GM23248 (cell line): ENCODE results near the gene TSPAN6. TPM values are rescaled to one million over a fixed set of nuclear protein-coding genes. Genes with fewer than 3 reads are reported as not detected.

Experiments used
- DNase-seq: peaks from one replicate; pipeline ENCODE4 v3.0.0-alpha.2; 2015
- H2AFZ ChIP-seq: fragments of 200-600 bp; sonication (generic); 2 replicates; pipeline ENCODE4 v1.6.1; 2016; ENCODE audit warnings: antibody characterized with exemption
- H3F3A ChIP-seq: fragments of 200-600 bp; sonication (generic); 2 replicates; pipeline ENCODE4 v1.6.1; 2016; ENCODE audit warnings: mild to moderate bottlenecking, antibody characterized with exemption, mixed run types; ENCODE audit not compliant: insufficient read depth
- H3K27ac ChIP-seq: fragments of 200-600 bp; sonication (generic); 2 replicates; pipeline ENCODE4 v1.5.1; 2016; ENCODE audit warnings: mild to moderate bottlenecking
- H3K27me3 ChIP-seq: fragments of 200-600 bp; sonication (generic); replicated peaks from 2 replicates; pipeline ENCODE4 v1.6.1; 2016; ENCODE audit warnings: mild to moderate bottlenecking; ENCODE audit not compliant: insufficient read depth
- H3K36me3 ChIP-seq: fragments of 200-600 bp; sonication (generic); 2 replicates; pipeline ENCODE4 v1.6.1; 2016; ENCODE audit warnings: low read depth, mild to moderate bottlenecking
- H3K4me1 ChIP-seq: fragments of 200-600 bp; sonication (generic); 2 replicates; pipeline ENCODE4 v1.6.1; 2016; ENCODE audit warnings: mild to moderate bottlenecking; ENCODE audit not compliant: insufficient read depth
- H3K4me2 ChIP-seq: fragments of 200-600 bp; sonication (generic); one replicate; pipeline ENCODE4 v1.6.1; 2016; ENCODE audit warnings: mild to moderate bottlenecking; ENCODE audit not compliant: unreplicated experiment
- H3K4me3 ChIP-seq: fragments of 200-600 bp; sonication (generic); 2 replicates; pipeline ENCODE4 v1.5.1; 2016; ENCODE audit warnings: mild to moderate bottlenecking
- H3K79me2 ChIP-seq: fragments of 200-600 bp; sonication (generic); 2 replicates; pipeline ENCODE4 v1.6.1; 2016; ENCODE audit warnings: mild to moderate bottlenecking; ENCODE audit not compliant: insufficient read depth
- H3K9ac ChIP-seq: fragments of 200-600 bp; sonication (generic); 2 replicates; pipeline ENCODE4 v1.6.1; 2016; ENCODE audit warnings: mild to moderate bottlenecking
- H3K9me2 ChIP-seq: fragments of 200-600 bp; sonication (generic); 2 replicates; pipeline ENCODE4 v1.6.1; 2016; ENCODE audit warnings: mixed run types, mild to moderate bottlenecking, moderate library complexity; ENCODE audit not compliant: insufficient read depth
- H3K9me3 ChIP-seq: fragments of 200-600 bp; sonication (generic); one replicate; pipeline ENCODE4 v1.6.1; 2017; ENCODE audit warnings: low read depth
- H4K20me1 ChIP-seq: fragments of 200-600 bp; sonication (generic); 2 replicates; pipeline ENCODE4 v1.6.0; 2016; ENCODE audit not compliant: insufficient read depth
- EZH2 ChIP-seq: fragments of 200-600 bp; sonication (generic); IDR thresholded peaks from 2 replicates; pipeline ENCODE4 v1.6.1; 2018; ENCODE audit warnings: antibody characterized with exemption, mild to moderate bottlenecking; ENCODE audit not compliant: insufficient read depth, poor library complexity, severe bottlenecking
- EZH2phosphoT487 ChIP-seq: fragments of 200-600 bp; sonication (generic); IDR thresholded peaks from 2 replicates; pipeline ENCODE4 v1.6.1; 2018; ENCODE audit warnings: antibody characterized with exemption, moderate library complexity, mild to moderate bottlenecking, low read depth; ENCODE audit not compliant: insufficient read depth
- WGBS, 2 experiments: methylation state at CpG; one replicate each; pipeline ENCODE4 v1.1.6; 2015 to 2017; ENCODE audit warnings: low lambda C conversion rate in 2 of 2, low coverage in 1 of 2; ENCODE audit errors: missing lambda C conversion rate in 2 of 2; 5-methylcytosine and 5-hydroxymethylcytosine counted together
- in situ Hi-C: fragments of 300-500 bp; cut with MboI; formaldehyde crosslinking; loops from 2 replicates; pipeline ENCODE4 v1.15.0; 2020
- polyA plus RNA-seq: library from polyadenylated mRNA; unstranded; fragments of >200 nt; fragmentation: Nextera tagmentation; extraction: Ambion mirVana; gene quantifications from 2 replicates; pipeline ENCODE4 v1.2.1, GENCODE V29; 2016
- total RNA-seq: library from RNA; depleted of rRNA; stranded (reverse); fragments of >200 nt; shearing (Covaris generic); gene quantifications from 2 replicates; pipeline ENCODE4 v1.2.3, GENCODE V29; 2014; rRNA removed

Gene TSPAN6, protein sequence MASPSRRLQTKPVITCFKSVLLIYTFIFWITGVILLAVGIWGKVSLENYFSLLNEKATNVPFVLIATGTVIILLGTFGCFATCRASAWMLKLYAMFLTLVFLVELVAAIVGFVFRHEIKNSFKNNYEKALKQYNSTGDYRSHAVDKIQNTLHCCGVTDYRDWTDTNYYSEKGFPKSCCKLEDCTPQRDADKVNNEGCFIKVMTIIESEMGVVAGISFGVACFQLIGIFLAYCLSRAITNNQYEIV
- total RNA-seq (24.3 and 29.3 TPM in 2 replicates), polyA plus RNA-seq (36.5 and 37.8 TPM in 2 replicates)

DNA sequence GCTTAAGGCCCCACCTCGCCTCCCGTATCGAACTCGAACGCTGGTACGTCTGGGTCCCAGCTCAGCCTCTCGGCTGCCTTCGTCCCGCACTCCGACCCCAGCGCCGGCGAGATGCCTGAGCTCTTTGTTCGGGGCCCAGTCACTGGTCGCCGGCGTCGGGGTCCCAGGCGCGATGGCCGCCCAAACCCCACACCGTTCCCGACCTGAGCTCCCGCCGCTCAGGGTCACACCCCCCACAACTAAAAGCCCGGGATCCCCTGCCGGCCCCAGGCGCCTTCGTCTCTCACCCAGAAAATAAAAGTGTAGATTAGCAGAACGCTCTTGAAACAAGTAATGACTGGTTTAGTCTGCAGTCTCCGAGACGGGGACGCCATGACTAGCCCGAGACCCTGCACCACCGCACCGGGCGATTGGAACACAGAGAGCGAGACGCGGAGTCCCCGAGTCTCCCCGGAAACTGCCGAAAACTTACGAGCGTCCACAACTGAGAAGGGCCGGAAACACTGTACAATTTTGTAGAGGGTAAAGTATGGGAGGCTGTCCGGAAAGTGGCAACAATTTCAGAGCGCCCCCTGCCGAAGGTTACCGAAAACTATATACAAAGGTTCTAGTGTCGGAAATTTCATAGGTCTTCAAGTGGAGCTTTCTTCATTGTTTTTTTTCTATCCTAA lies at the start of gene TSPAN6:
TSPAN6 (minus strand) TSS at position 486 of the 671 bp plus-strand sequence; CDS start at position 374, 112 bp downstream.
- Histone ChIP-seq H3K9me3 (no peaks in the 10 kb centered on the region), H3K9me2 (no peaks in the 10 kb centered on the region), H3K4me1 (no peaks in the 10 kb centered on the region; the same call in 1 of the 2 replicates), H3K79me2 (no peaks in the 10 kb centered on the region), H3K36me3 (no peaks in the 10 kb centered on the region), H3K9ac (peak within 1 kb of the TSS; percentile 94), H3K27me3 (no peaks in the 10 kb centered on the region), H3K4me2 (peak within 1 kb of the TSS; percentile 80), H4K20me1 (no peaks in the 10 kb centered on the region), H3K27ac (peak within 1 kb of the TSS; percentile 58; the same call in 1 of the 2 replicates), H3K4me3 (peak within 1 kb of the TSS; percentile 93), H3F3A (no peaks in the 10 kb centered on the region), H2AFZ (peak within 1 kb of the TSS; percentile 96)
- WGBS, 2 experiments = 1% methylated on average over 24 to 44 of the region's 51 CpGs
- in situ Hi-C loops = no loop called here
- TF ChIP-seq EZH2phosphoT487 (no peak), EZH2 (no peak)
- peak; percentile 87 for DNase-seq

GRCh38 chrX:100685997-100686305 lies 49.3 kb upstream of the TSPAN6 start:
- in situ Hi-C loops = loop anchor here (10.0 kb wide), 1 partner anchor 79 kb away; no protein-coding TSS in a partner anchor
- Histone ChIP-seq H3K4me3 (no peak overlapping the region), H3K4me2 (no peak overlapping the region), H3K4me1 (peaks cover 15% of the 10 kb centered on the region), H3K27me3 (no peaks in the 10 kb centered on the region), H3K27ac (no peak overlapping the region), H3K9me3 (no peaks in the 10 kb centered on the region), H3K9ac (no peak overlapping the region), H4K20me1 (no peaks in the 10 kb centered on the region), H3K9me2 (no peaks in the 10 kb centered on the region), H3F3A (peaks cover 6% of the 10 kb centered on the region; the same call in 1 of the 2 replicates), H3K36me3 (no peaks in the 10 kb centered on the region), H2AFZ (no peak overlapping the region), H3K79me2 (no peaks in the 10 kb centered on the region)
- 0% methylated on average over 1 of the region's 1 CpG for WGBS, 2 experiments
- no peak for TF ChIP-seq EZH2
- TF ChIP-seq EZH2phosphoT487 = no peak
- no peak for DNase-seq

DNA sequence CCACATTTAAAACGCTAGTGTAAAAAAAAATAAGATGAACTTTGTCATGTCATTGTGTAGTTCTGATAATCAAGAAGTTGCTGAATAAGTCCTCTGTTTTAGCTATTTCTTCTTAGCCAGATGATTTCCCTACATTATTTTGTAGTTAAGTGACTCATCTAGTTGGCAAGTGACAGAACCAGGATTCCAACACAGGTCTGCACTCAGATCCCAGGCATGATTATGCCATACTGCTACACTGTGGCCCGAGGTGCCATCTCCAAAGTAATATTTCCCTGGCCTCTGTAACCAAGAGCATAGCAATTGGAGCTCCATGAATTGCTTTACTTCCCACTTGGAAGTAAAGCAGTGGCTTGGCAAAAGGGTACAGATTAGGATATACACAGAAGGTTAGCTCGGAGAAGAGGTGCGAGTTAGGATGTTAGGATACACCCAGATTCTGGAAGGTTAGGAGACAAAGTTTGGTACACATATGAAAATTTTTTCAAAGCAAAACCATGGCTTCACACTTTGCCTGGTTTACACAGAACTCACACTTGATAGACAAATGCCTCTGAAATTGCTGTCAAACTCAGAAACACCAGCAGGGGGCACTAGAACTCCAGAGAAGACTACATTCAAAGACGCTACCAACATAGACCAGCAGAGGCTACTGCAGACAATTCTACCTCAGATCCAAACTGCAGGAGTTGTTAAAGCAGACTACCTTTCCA lies 48.8 kb upstream of the TSPAN6 start:
- no peak for TF ChIP-seq EZH2
- TF ChIP-seq EZH2phosphoT487 = no peak
- peak overlapping the region; percentile 45 for H3K9ac ChIP-seq

GRCh38 chrX:100682939-100683338 lies 46.3 kb upstream of the TSPAN6 start:
- H3K9ac ChIP-seq = no peak overlapping the region
- no peaks in the 10 kb centered on the region for H3K36me3 ChIP-seq
- H3K4me3 ChIP-seq = no peak overlapping the region
- in situ Hi-C loops = loop anchor here (10.0 kb wide), 1 partner anchor 82 kb away; no protein-coding TSS in a partner anchor
- WGBS, 2 experiments = 93 to 97% methylated on average over 3 to 8 of the region's 8 CpGs
- no peak overlapping the region for H2AFZ ChIP-seq
- DNase-seq = no peak
- H4K20me1 ChIP-seq = no peaks in the 10 kb centered on the region
- H3K4me1 ChIP-seq = peaks cover 18% of the 10 kb centered on the region
- no peak for TF ChIP-seq EZH2phosphoT487
- TF ChIP-seq EZH2 = no peak
- H3F3A ChIP-seq = peaks cover 6% of the 10 kb centered on the region; the same call in 1 of the 2 replicates
- H3K9me2 ChIP-seq = no peaks in the 10 kb centered on the region
- no peaks in the 10 kb centered on the region for H3K9me3 ChIP-seq
- no peaks in the 10 kb centered on the region for H3K79me2 ChIP-seq
- no peaks in the 10 kb centered on the region for H3K27me3 ChIP-seq
- no peak overlapping the region for H3K4me2 ChIP-seq
- no peak overlapping the region for H3K27ac ChIP-seq

More for the DNA sequence above, 48.8 kb upstream of the TSPAN6 start:
- Histone ChIP-seq H3K27ac (peak overlapping the region; percentile 64), H3K4me2 (peak overlapping the region; percentile 53), H3K9me3 (no peaks in the 10 kb centered on the region), H3K79me2 (no peaks in the 10 kb centered on the region), H3K36me3 (no peaks in the 10 kb centered on the region), H3K4me1 (peaks cover 18% of the 10 kb centered on the region), H3K4me3 (no peak overlapping the region), H3K9me2 (no peaks in the 10 kb centered on the region), H3F3A (peaks cover 6% of the 10 kb centered on the region; the same call in 1 of the 2 replicates), H4K20me1 (no peaks in the 10 kb centered on the region), H3K27me3 (no peaks in the 10 kb centered on the region), H2AFZ (no peak overlapping the region)
- DNase-seq = peak; percentile 74
- in situ Hi-C loops = loop anchor here (10.0 kb wide), 1 partner anchor 79 kb away; no protein-coding TSS in a partner anchor
- WGBS, 2 experiments = 28 to 30% methylated on average over 5 of the region's 5 CpGs
